Gastroesophageal sphincter (tissue), 3 donors: ENCODE results near the gene PTPRN2.

ENCODE experiments used
- POLR2A ChIP-seq, 2 donors: fragments of 450-650 bp; IDR thresholded peaks; one replicate each; pipeline ENCODE4 v1.6.1; 2017; ENCODE audit warnings: antibody characterized with exemption in 2 of 2, mild to moderate bottlenecking in 2 of 2, moderate library complexity in 1 of 2
- POLR2AphosphoS5 ChIP-seq: sonication (generic); formaldehyde crosslinking; IDR thresholded peaks from one replicate; pipeline ENCODE4 v1.6.1; 2017; ENCODE audit warnings: antibody characterized with exemption
- TF ChIP-seq, protein P1 (sequence below), 4 experiments: fragments of 200-600 bp in 2 of 4; fragments of 450-650 bp in 2 of 4; sonication (generic) in 1 of 4; IDR thresholded peaks; one replicate each; pipeline ENCODE4 v1.5.1; 2017 to 2019; ENCODE audit warnings: antibody characterized with exemption in 4 of 4, mild to moderate bottlenecking in 2 of 4, moderate library complexity in 2 of 4

DNA sequence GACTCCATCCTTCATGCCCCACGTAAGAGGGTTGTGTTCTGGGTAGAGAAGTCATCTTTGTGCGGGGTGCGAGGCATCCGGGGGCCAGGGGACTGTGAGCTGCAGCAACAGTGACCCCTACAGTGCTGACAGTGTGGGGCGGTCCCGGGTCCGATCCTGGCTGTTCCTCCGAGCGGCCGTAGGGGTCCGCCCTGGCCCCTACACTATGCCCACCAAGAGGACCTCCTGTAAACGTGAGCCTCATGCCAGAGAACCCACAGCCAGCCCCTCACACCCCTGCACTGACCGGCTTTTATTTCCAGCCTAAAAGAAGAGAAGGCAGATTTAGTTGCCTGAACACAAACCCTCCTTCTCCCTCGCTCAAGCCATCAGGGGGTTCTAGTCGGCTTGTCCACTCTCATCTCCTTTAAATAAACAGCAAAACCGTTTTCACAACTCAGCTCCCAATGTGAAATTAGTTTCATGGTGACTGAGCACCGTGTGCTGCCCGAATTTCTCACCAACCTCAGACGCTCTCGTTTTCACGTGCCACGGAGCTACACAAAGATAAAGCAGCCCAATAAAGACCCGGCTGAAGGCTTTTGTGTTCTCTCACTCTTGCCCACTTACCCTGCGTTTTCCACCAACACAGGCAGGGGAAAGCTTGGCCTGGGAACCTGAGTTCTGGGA lies 588.6 kb downstream of the PTPRN2 start:
- TF ChIP-seq, protein P1, sequence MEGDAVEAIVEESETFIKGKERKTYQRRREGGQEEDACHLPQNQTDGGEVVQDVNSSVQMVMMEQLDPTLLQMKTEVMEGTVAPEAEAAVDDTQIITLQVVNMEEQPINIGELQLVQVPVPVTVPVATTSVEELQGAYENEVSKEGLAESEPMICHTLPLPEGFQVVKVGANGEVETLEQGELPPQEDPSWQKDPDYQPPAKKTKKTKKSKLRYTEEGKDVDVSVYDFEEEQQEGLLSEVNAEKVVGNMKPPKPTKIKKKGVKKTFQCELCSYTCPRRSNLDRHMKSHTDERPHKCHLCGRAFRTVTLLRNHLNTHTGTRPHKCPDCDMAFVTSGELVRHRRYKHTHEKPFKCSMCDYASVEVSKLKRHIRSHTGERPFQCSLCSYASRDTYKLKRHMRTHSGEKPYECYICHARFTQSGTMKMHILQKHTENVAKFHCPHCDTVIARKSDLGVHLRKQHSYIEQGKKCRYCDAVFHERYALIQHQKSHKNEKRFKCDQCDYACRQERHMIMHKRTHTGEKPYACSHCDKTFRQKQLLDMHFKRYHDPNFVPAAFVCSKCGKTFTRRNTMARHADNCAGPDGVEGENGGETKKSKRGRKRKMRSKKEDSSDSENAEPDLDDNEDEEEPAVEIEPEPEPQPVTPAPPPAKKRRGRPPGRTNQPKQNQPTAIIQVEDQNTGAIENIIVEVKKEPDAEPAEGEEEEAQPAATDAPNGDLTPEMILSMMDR (IDR thresholded peaks at IDR 0.05): no peak
- TF ChIP-seq POLR2A (IDR thresholded peaks at IDR 0.05): no peak
- no peak for TF ChIP-seq POLR2AphosphoS5
